SK-N-MC (cell line): Measurements from ENCODE around the gene PSTPIP2.

Experiments used
- EZH2 ChIP-seq: fragments of 200-600 bp; sonication (generic); IDR thresholded peaks from one replicate; pipeline ENCODE4 v1.6.1; 2017; ENCODE audit warnings: antibody characterized with exemption
- POLR2AphosphoS5 ChIP-seq: IDR thresholded peaks from 2 replicates; pipeline ENCODE4 v1.6.1; 2012; ENCODE audit warnings: mild to moderate bottlenecking, low read depth, low read length, borderline replicate concordance

DNA sequence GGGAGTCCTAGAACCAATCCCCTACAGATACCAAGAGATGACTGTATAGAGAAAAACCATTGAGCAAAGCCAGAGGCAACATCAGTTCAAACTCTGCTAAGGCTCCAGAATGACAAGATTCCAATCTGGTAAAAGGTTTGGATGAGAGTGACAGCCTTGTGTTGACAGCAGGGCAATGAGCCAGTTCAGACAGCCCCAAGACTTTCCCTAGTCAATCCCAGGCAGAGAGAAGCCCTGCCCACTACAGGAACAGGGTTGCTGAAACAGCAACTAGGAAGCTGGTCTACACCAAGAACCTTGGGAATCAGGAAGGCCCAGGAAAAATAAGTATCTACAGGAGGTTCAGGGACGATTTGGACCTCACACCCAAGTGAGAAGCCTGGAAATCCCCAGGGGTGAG lies 3.3 kb downstream of the PSTPIP2 start:
- TF ChIP-seq EZH2 (no peak), POLR2AphosphoS5 (no peak)
